ENCODE data around the gene ACTG2.

The ACTG2 gene

DNA sequence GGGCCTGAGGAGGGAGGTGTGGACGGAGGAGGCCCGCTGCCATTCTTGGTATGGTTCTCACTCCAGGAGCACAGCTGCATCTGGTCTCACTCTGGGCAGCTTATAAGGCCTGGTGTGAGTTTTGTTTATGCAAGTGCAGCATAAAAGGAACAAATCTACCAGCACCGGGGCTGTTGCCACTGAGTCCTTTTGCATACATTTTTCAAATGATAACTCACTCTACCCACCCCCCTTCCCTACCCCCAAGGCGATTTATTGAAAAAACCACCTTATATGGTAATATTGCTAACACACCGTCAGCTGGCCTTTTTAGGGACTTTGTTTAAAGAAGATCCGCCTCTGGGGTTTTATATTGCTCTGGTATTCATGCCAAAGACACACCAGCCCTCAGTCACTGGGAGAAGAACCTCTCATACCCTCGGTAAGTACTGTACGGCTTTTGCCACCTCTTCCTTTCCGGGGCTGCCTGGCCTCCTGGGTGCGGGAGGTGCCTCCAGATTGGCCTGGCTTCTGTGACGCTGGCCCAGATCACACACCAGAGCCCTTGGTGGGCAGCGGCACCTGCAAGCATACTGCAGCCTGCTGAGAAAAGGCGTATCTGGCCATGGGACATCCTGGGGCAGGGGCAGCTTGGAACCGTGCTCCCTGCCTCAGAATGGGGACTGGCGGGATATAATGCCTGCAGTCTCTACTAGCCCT, at the start of gene ACTG2:
Gene ACTG2 (plus strand): TSS at position 378 of the 699 bp plus-strand sequence. CDS start 8,304 bp downstream, outside the sequence.
- Histone ChIP-seq H3K36me3 (ENCODE audit: control insufficient read depth, insufficient read depth, low read length) (no peaks in the 10 kb centered on the region), H3K27me3 (ENCODE audit: control insufficient read depth, insufficient read depth, low read length) (no peaks in the 10 kb centered on the region), H3K9ac (ENCODE audit: low read depth, low read length) (no peak within 1 kb of the TSS; the same call in 1 of the 2 replicates), H3K4me1 (ENCODE audit: control insufficient read depth, insufficient read depth, low read length) (peaks cover 6% of the 10 kb centered on the region; the same call in 1 of the 2 replicates), H3K9me3 (ENCODE audit: control insufficient read depth, insufficient read depth, low read length) (no peaks in the 10 kb centered on the region), H3K27ac (ENCODE audit: low read depth, low read length) (no peak within 1 kb of the TSS), H3K4me3 (ENCODE audit: low read depth, low read length) (no peak within 1 kb of the TSS)

DNA sequence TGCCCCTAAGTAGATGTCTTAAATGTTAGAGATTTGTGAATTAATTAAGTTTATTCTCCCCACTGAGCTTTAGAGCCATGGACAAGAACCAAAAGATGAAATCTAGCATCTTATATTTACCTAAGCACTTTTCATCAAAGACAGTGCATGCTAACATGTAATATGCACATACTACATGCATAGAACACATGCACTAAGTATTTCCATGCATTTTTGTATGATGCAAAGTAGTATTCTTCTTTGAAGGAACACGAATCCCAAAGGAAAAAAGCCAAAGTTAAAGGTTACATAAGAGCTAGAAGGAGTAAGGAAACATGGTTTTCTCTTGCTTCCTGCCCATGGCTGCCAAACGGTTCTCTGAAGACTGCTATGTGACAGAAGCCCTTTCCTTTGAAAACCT, 48.7 kb upstream of the ACTG2 start:
- Histone ChIP-seq H3K9me3 (ENCODE audit: control insufficient read depth, insufficient read depth, low read length) (no peaks in the 10 kb centered on the region), H3K36me3 (ENCODE audit: control insufficient read depth, insufficient read depth, low read length) (peaks cover 87% of the 10 kb centered on the region), H3K27me3 (ENCODE audit: control insufficient read depth, insufficient read depth, low read length) (no peaks in the 10 kb centered on the region), H3K9ac (ENCODE audit: low read depth, low read length) (no peak overlapping the region), H3K4me1 (ENCODE audit: control insufficient read depth, insufficient read depth, low read length) (no peaks in the 10 kb centered on the region), H3K27ac (ENCODE audit: low read depth, low read length) (no peak overlapping the region), H3K4me3 (ENCODE audit: low read depth, low read length) (no peak overlapping the region)

DNA sequence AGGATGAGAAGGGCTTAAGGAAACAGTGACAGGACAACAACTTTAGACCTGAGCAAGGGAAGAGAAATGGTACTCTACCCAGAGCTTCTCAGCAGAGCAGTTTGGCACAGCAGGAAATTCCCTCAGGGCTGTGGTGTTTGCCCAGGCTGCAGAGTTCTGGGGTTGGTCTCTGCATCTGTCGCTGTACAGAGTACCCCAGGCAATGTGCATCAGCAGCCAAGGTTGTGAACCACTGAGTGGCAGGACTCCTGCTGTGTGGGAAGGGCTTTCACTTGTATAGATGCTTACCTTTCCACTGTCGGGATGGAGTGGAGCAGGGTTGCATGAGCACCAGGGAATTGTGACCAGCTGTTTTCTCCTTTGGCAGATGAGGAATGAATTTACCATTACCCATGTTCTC, 42.8 kb upstream of the ACTG2 start:
- Histone ChIP-seq H3K36me3 (ENCODE audit: control insufficient read depth, insufficient read depth, low read length) (peaks cover 95% of the 10 kb centered on the region), H3K4me1 (ENCODE audit: control insufficient read depth, insufficient read depth, low read length) (no peaks in the 10 kb centered on the region), H3K4me3 (ENCODE audit: low read depth, low read length) (no peak overlapping the region), H3K27ac (ENCODE audit: low read depth, low read length) (no peak overlapping the region), H3K27me3 (ENCODE audit: control insufficient read depth, insufficient read depth, low read length) (no peaks in the 10 kb centered on the region), H3K9ac (ENCODE audit: low read depth, low read length) (no peak overlapping the region), H3K9me3 (ENCODE audit: control insufficient read depth, insufficient read depth, low read length) (no peaks in the 10 kb centered on the region)

DNA sequence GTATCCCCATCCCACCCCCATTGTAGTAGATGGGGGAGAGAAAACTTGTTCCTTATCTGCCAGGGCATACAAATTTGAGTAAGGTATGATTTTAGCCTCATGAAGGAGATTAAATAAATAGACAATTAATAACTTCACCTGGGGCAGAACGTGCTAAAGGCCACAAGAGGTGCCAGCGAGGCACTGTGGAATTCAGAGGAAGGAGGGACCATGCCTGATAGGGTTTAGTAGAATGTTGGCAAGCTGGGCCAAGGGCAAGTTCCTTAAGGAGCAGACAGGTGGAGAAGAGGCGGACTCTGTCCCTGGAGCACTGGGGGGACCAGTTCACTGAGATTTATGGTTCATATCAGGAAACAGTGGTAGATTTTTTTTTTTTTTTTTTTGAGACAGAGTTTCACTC, 41.5 kb upstream of the ACTG2 start:
- Histone ChIP-seq H3K27me3 (ENCODE audit: control insufficient read depth, insufficient read depth, low read length) (no peaks in the 10 kb centered on the region), H3K36me3 (ENCODE audit: control insufficient read depth, insufficient read depth, low read length) (peaks cover 95% of the 10 kb centered on the region), H3K4me1 (ENCODE audit: control insufficient read depth, insufficient read depth, low read length) (no peaks in the 10 kb centered on the region)

DNA sequence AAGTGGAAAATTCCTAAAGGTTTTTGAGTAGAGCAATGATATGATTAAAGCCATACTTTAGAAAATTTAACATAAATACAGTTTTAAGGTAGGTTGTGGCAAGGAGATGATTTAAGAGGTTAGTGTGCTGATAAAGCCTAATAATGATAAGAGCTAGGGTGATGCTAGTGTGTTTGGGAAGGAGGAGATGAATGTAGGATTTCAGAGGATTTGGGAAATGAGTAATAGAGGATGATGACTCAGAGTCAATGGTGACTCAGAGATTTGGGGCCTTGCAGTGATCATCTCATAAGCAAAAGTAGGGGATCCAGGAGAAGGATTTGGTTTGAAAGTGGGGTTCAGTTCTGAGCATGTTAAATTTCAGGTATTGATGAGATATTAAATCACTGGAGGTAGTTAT, 40.8 kb upstream of the ACTG2 start:
- H3K9ac ChIP-seq (ENCODE audit: low read depth, low read length), result no peak overlapping the region
- H3K4me1 ChIP-seq (ENCODE audit: control insufficient read depth, insufficient read depth, low read length), result no peaks in the 10 kb centered on the region
- no peak overlapping the region for H3K27ac ChIP-seq (ENCODE audit: low read depth, low read length)
- no peaks in the 10 kb centered on the region for H3K9me3 ChIP-seq (ENCODE audit: control insufficient read depth, insufficient read depth, low read length)
- no peaks in the 10 kb centered on the region for H3K27me3 ChIP-seq (ENCODE audit: control insufficient read depth, insufficient read depth, low read length)
- H3K36me3 ChIP-seq (ENCODE audit: control insufficient read depth, insufficient read depth, low read length), result peaks cover 95% of the 10 kb centered on the region
- H3K4me3 ChIP-seq (ENCODE audit: low read depth, low read length), result no peak overlapping the region

More for the DNA sequence above, 41.5 kb upstream of the ACTG2 start:
- Histone ChIP-seq H3K27ac (ENCODE audit: low read depth, low read length) (no peak overlapping the region), H3K9ac (ENCODE audit: low read depth, low read length) (no peak overlapping the region), H3K9me3 (ENCODE audit: control insufficient read depth, insufficient read depth, low read length) (no peaks in the 10 kb centered on the region), H3K4me3 (ENCODE audit: low read depth, low read length) (no peak overlapping the region)

DNA sequence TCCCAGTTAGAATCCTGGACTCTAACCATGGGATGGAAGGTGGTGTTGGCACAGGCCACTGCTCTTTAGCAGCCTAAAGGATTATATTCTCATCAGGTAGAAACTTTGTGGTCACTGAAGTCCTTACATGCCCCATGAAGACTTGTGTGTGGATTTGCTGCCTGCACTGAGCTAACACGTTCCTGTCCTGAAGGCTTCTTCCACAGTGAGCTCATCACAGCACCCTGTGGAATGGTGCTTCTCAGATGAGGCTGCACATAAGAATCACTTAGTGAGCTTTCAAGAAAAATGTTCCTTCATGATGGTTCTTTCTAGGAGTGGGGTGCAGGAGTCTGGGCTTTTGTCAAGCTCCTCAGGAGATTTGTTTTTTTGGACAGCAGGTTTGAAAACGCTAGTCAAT, 37.3 kb upstream of the ACTG2 start:
- H3K4me3 ChIP-seq (ENCODE audit: low read depth, low read length), result no peak overlapping the region
- H3K4me1 ChIP-seq (ENCODE audit: control insufficient read depth, insufficient read depth, low read length), result no peaks in the 10 kb centered on the region
- H3K9ac ChIP-seq (ENCODE audit: low read depth, low read length), result no peak overlapping the region
- H3K9me3 ChIP-seq (ENCODE audit: control insufficient read depth, insufficient read depth, low read length), result no peaks in the 10 kb centered on the region
- no peak overlapping the region for H3K27ac ChIP-seq (ENCODE audit: low read depth, low read length)
- peaks cover 90% of the 10 kb centered on the region for H3K36me3 ChIP-seq (ENCODE audit: control insufficient read depth, insufficient read depth, low read length)
- H3K27me3 ChIP-seq (ENCODE audit: control insufficient read depth, insufficient read depth, low read length), result no peaks in the 10 kb centered on the region

DNA sequence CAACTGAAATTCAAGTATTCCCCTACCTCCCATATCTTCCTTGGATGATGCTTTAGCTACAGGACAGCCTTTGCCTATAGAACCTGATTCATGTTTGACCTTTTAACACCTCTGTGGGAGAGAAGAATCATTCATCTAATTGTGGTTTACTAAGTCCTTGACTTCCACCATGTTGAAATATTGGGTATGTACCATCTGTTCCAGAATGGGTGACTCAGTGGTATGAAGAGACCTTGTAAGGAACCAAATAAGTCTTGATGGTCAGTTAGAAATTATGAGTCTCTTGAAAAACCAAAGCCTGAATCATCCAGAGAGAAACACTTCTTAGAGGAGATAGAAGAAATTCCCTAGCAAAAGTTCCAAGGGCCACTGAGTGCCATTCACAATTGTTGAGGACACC, 36.6 kb upstream of the ACTG2 start:
- H3K4me3 ChIP-seq (ENCODE audit: low read depth, low read length), result no peak overlapping the region
- no peak overlapping the region for H3K9ac ChIP-seq (ENCODE audit: low read depth, low read length)
- no peaks in the 10 kb centered on the region for H3K27me3 ChIP-seq (ENCODE audit: control insufficient read depth, insufficient read depth, low read length)
- no peaks in the 10 kb centered on the region for H3K4me1 ChIP-seq (ENCODE audit: control insufficient read depth, insufficient read depth, low read length)
- H3K9me3 ChIP-seq (ENCODE audit: control insufficient read depth, insufficient read depth, low read length), result no peaks in the 10 kb centered on the region
- H3K27ac ChIP-seq (ENCODE audit: low read depth, low read length), result no peak overlapping the region
- peaks cover 90% of the 10 kb centered on the region for H3K36me3 ChIP-seq (ENCODE audit: control insufficient read depth, insufficient read depth, low read length)

DNA sequence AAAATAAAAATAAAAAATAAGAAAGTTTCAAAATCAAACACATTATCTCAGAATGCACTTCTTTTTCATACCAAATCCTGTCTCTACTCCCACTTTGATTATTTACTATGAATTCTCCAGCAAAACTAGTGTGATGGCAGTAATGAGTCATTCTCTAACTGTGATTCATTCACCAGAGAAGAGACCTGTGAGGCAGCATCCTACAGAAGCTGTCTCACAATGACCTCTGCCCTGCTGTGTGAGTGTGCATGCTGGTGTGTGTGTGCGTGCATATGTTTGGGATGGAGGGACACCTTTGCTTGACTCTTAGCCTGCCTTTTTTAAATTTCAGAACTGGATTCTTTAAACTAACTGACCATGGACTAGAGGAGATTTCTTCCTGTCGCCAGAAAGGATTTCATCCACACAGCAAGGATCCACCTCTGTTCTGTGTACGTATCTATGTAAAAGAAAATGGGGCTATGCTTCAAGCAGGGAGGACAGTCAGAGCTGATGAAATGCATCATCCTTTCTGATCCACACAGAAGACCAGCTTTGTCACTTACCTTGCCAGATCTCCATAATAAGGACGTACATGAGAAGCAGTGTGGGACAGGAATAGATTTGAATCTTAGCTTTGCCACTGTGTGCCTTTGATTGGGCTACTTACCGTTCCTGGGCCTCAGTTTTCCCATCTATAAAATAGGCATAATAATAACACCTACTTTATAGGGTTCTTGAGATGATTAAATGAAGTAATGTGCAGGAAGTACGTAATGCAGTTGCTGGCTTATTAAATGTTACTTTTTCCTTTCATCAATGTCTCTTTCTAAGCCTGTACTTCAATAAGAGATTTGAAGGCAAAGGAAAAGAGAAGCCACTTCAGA, 32.9 kb upstream of the ACTG2 start:
- Histone ChIP-seq H3K4me3 (ENCODE audit: low read depth, low read length) (no peak overlapping the region), H3K9me3 (ENCODE audit: control insufficient read depth, insufficient read depth, low read length) (no peaks in the 10 kb centered on the region), H3K36me3 (ENCODE audit: control insufficient read depth, insufficient read depth, low read length) (peaks cover 93% of the 10 kb centered on the region), H3K27me3 (ENCODE audit: control insufficient read depth, insufficient read depth, low read length) (no peaks in the 10 kb centered on the region), H3K4me1 (ENCODE audit: control insufficient read depth, insufficient read depth, low read length) (no peaks in the 10 kb centered on the region), H3K9ac (ENCODE audit: low read depth, low read length) (no peak overlapping the region), H3K27ac (ENCODE audit: low read depth, low read length) (no peak overlapping the region)

DNA sequence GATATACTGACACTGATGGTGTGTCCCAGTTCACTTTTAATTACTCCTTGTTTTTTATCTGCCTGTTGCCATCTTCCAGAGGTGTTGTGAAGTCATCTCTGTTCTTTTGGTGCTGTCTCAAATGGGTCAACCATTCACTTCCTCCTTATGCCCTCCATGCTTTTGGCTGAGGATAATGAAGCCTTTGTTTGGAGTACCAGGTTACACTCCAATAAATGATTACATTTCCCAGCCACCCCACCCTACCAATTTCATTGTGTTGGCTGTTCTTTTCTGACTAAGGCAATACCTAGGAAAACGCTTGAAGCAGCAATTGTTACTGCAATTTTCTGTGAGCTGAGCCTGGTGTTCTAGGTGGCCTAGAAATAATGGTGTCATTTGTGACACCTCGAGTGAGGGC, 29.8 kb upstream of the ACTG2 start:
- Histone ChIP-seq H3K27ac (ENCODE audit: low read depth, low read length) (no peak overlapping the region), H3K9ac (ENCODE audit: low read depth, low read length) (no peak overlapping the region), H3K4me1 (ENCODE audit: control insufficient read depth, insufficient read depth, low read length) (no peaks in the 10 kb centered on the region), H3K27me3 (ENCODE audit: control insufficient read depth, insufficient read depth, low read length) (no peaks in the 10 kb centered on the region), H3K9me3 (ENCODE audit: control insufficient read depth, insufficient read depth, low read length) (no peaks in the 10 kb centered on the region), H3K36me3 (ENCODE audit: control insufficient read depth, insufficient read depth, low read length) (peaks cover 87% of the 10 kb centered on the region), H3K4me3 (ENCODE audit: low read depth, low read length) (no peak overlapping the region)

DNA sequence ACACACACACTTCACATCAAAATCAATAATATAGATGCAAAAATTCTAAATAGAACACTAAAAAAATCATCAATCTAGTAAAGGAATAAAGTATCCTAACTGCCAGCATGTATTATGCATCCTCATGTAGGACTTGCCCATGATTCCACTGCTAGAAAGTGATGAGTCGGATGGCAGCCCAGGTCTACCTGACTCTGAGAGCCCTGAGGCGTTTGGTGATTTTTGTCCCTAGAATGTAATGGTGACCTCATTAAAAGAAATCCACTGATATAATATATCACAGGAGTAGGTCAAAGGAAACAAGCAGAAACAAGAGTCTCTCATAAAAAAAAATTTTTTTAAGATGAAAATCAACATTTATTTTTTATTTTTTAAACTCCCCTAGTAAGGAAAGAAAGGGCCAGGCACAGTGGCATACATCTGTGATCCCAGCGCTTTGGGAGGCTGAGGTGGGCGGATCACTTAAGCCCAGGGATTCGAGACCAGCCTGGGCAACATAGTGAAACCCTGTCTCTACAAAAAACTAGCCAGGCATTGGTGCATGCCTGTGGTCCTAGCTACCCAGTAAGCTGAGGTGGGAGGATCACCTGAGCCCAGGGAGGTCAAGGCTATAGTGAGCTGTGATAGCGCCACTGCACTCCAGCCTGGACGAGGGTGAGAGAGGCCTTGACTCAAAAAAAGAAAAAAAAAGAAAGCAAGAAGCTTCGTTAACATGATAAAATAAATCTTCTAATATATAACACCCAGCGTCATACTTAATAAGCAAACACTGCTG, 24.4 kb upstream of the ACTG2 start:
- Histone ChIP-seq H3K4me3 (ENCODE audit: low read depth, low read length) (no peak overlapping the region), H3K36me3 (ENCODE audit: control insufficient read depth, insufficient read depth, low read length) (peaks cover 37% of the 10 kb centered on the region), H3K27me3 (ENCODE audit: control insufficient read depth, insufficient read depth, low read length) (no peaks in the 10 kb centered on the region), H3K4me1 (ENCODE audit: control insufficient read depth, insufficient read depth, low read length) (no peaks in the 10 kb centered on the region), H3K27ac (ENCODE audit: low read depth, low read length) (no peak overlapping the region), H3K9me3 (ENCODE audit: control insufficient read depth, insufficient read depth, low read length) (no peaks in the 10 kb centered on the region), H3K9ac (ENCODE audit: low read depth, low read length) (no peak overlapping the region)
